ENCODE measurements around the gene CACNA2D1.

The CACNA2D1 gene

DNA sequence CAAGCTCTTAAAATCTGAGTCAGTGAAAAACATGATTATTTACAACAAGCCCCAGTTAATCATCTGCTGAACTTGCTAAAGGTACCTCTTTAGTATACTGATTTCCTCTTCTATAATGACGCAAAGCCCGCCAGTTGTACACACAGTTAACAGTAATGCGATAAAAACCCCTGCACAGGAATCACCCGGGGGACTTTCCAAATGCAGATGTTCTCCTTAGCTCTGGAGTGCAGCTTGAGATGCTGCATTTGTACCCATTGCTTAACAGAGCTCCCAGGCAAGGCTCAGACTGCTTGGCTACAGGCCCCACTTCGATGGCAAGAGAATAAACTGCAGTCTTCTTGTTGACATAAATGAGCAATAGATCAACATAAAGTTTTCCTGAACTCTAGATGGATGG lies 394.1 kb downstream of the CACNA2D1 start:
- Histone ChIP-seq H2AFZ (no peak overlapping the region), H3K9me3 (ENCODE audit: control insufficient read depth, low read length) (no peaks in the 10 kb centered on the region), H3K27me3 (ENCODE audit: control insufficient read depth, insufficient read depth, low read length) (no peaks in the 10 kb centered on the region), H3K4me1 (no peaks in the 10 kb centered on the region), H3K9ac (no peak overlapping the region), H3K79me2 (no peaks in the 10 kb centered on the region), H3K4me3 (ENCODE audit: low read depth, low read length) (no peak overlapping the region), H3K27ac (no peak overlapping the region), H3K36me3 (ENCODE audit: control insufficient read depth, insufficient read depth, low read length) (no peaks in the 10 kb centered on the region), H3K4me2 (ENCODE audit: low read length) (no peak overlapping the region)
- TF ChIP-seq, protein P1, sequence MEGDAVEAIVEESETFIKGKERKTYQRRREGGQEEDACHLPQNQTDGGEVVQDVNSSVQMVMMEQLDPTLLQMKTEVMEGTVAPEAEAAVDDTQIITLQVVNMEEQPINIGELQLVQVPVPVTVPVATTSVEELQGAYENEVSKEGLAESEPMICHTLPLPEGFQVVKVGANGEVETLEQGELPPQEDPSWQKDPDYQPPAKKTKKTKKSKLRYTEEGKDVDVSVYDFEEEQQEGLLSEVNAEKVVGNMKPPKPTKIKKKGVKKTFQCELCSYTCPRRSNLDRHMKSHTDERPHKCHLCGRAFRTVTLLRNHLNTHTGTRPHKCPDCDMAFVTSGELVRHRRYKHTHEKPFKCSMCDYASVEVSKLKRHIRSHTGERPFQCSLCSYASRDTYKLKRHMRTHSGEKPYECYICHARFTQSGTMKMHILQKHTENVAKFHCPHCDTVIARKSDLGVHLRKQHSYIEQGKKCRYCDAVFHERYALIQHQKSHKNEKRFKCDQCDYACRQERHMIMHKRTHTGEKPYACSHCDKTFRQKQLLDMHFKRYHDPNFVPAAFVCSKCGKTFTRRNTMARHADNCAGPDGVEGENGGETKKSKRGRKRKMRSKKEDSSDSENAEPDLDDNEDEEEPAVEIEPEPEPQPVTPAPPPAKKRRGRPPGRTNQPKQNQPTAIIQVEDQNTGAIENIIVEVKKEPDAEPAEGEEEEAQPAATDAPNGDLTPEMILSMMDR (IDR thresholded peaks at IDR 0.05) = no peak

DNA sequence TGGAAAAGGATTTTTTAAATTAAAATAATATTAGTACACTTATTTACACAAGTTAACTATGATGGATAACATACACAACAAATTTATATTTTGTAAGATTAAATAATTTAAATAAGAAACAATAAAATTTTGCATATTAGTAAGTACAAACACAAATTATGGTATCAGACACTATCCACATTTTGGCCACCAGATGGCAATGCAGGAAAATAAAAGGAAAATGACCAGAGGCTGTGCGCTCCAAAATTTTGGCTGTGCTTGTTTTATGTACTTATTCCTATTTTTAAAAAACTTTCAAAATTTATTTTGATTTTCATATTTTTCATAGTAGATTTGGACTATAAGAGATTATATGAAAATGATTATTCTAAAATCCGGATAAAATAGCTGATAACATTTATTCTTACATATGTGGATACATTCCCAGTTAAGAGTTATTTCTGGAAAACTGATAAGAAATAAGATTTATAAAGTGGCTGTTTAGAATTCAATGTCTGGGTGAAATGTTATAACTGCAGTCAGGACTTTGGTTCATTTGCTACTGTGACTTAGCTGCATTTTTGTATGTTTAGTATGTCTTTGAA lies 399.0 kb downstream of the CACNA2D1 start:
- Histone ChIP-seq H3K4me2 (ENCODE audit: low read length) (no peak overlapping the region), H3K79me2 (no peaks in the 10 kb centered on the region), H3K27ac (no peak overlapping the region), H2AFZ (no peak overlapping the region), H3K9me3 (ENCODE audit: control insufficient read depth, low read length) (no peaks in the 10 kb centered on the region), H3K27me3 (ENCODE audit: control insufficient read depth, insufficient read depth, low read length) (no peaks in the 10 kb centered on the region), H3K4me3 (ENCODE audit: low read depth, low read length) (no peak overlapping the region), H3K9ac (no peak overlapping the region), H3K36me3 (ENCODE audit: control insufficient read depth, insufficient read depth, low read length) (no peaks in the 10 kb centered on the region), H3K4me1 (no peaks in the 10 kb centered on the region)
- TF ChIP-seq, protein P1 (IDR thresholded peaks at IDR 0.05) = peak; percentile 59

GRCh38 chr7:82039621-82040020 lies 404.0 kb downstream of the CACNA2D1 start:
- H3K79me2 ChIP-seq = no peaks in the 10 kb centered on the region
- H3K4me3 ChIP-seq (ENCODE audit: low read depth, low read length) = no peak overlapping the region
- TF ChIP-seq, protein P1 (IDR thresholded peaks at IDR 0.05) = no peak
- H2AFZ ChIP-seq = no peak overlapping the region
- H3K9me3 ChIP-seq (ENCODE audit: control insufficient read depth, low read length) = no peaks in the 10 kb centered on the region
- H3K4me1 ChIP-seq = no peaks in the 10 kb centered on the region
- H3K27me3 ChIP-seq (ENCODE audit: control insufficient read depth, insufficient read depth, low read length) = no peaks in the 10 kb centered on the region
- no peak overlapping the region for H3K4me2 ChIP-seq (ENCODE audit: low read length)
- no peak overlapping the region for H3K27ac ChIP-seq
- H3K9ac ChIP-seq = no peak overlapping the region
- no peaks in the 10 kb centered on the region for H3K36me3 ChIP-seq (ENCODE audit: control insufficient read depth, insufficient read depth, low read length)

DNA sequence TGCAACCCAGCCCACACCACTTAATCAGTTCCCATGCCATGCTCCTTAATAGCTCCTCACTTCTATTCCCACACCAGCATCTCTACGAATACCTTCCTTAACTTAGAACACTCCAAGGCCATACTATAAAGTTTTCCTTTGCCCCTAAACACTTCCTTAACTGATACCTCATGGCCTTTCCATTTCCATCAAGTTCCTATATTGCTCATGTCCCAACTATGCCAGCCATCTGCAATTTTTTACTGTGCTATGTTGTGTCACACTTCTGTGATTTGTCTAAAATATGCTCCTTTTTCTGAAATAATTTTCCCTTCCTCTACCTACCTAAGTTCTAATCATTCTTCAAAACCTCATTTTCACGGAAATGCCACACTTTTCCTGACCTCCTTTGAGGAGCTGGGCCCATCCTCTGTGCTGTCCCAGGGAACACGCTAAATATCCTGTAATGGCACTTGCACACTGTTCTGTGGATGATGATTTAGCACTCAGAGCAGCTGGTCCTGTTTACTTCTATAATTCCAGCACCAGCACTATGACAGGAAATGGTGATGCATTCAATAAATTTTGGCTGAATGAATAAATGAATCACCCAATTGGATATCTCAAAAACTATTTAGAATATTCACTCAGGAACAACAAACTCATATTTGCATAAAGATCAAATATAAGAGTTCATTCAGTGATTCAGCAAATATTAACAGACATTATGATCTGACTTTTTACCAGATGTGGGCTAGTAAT lies 407.3 kb downstream of the CACNA2D1 start:
- Histone ChIP-seq H3K9me3 (ENCODE audit: control insufficient read depth, low read length) (no peaks in the 10 kb centered on the region), H3K4me1 (no peaks in the 10 kb centered on the region), H3K36me3 (ENCODE audit: control insufficient read depth, insufficient read depth, low read length) (no peaks in the 10 kb centered on the region), H3K27ac (no peak overlapping the region), H3K4me3 (ENCODE audit: low read depth, low read length) (no peak overlapping the region), H2AFZ (no peak overlapping the region), H3K27me3 (ENCODE audit: control insufficient read depth, insufficient read depth, low read length) (no peaks in the 10 kb centered on the region), H3K9ac (no peak overlapping the region), H3K4me2 (ENCODE audit: low read length) (no peak overlapping the region), H3K79me2 (no peaks in the 10 kb centered on the region)
- TF ChIP-seq, protein P1 (IDR thresholded peaks at IDR 0.05) = no peak

GRCh38 chr7:82035456-82035855 lies 408.1 kb downstream of the CACNA2D1 start:
- TF ChIP-seq, protein P1 (IDR thresholded peaks at IDR 0.05) = no peak
- H3K27ac ChIP-seq = no peak overlapping the region

More at GRCh38 chr7:82035456-82035855, 408.1 kb downstream of the CACNA2D1 start:
- no peaks in the 10 kb centered on the region for H3K9me3 ChIP-seq (ENCODE audit: control insufficient read depth, low read length)
- no peaks in the 10 kb centered on the region for H3K27me3 ChIP-seq (ENCODE audit: control insufficient read depth, insufficient read depth, low read length)
- no peak overlapping the region for H2AFZ ChIP-seq
- no peak overlapping the region for H3K4me3 ChIP-seq (ENCODE audit: low read depth, low read length)
- H3K4me2 ChIP-seq (ENCODE audit: low read length) = no peak overlapping the region
- no peak overlapping the region for H3K9ac ChIP-seq
- no peaks in the 10 kb centered on the region for H3K4me1 ChIP-seq
- no peaks in the 10 kb centered on the region for H3K79me2 ChIP-seq
- no peaks in the 10 kb centered on the region for H3K36me3 ChIP-seq (ENCODE audit: control insufficient read depth, insufficient read depth, low read length)

Data from parathyroid adenoma (tissue), 2 donors.